Gastroesophageal sphincter (tissue), 4 donors: ENCODE measurements around the gene ERBB2. TPM values are rescaled to one million over a fixed set of nuclear protein-coding genes. Genes with fewer than 3 reads are reported as not detected.

Experiments
- ATAC-seq: fragments of 150-250 bp; one replicate; pipeline ENCODE4 v1.9.1; 2016; ENCODE audit warnings: mild to moderate bottlenecking, moderate library complexity
- H3K27ac ChIP-seq, 4 donors: fragments of 200-600 bp; sonication (generic) in 3 of 4; 1 replicate in 3 of 4; 2 replicates in 1 of 4; pipeline ENCODE4 v1.5.1; 2016 to 2019
- H3K27me3 ChIP-seq: fragments of 200-600 bp; sonication (generic); one replicate; pipeline ENCODE4 v1.5.1; 2019
- H3K36me3 ChIP-seq, 2 donors: fragments of 200-600 bp; sonication (generic); one replicate each; pipeline ENCODE4 v1.5.1; 2019; ENCODE audit warnings: control low read depth in 1 of 2
- H3K4me1 ChIP-seq, 3 donors: fragments of 200-600 bp; sonication (generic); 1 replicate in 2 of 3; 2 replicates in 1 of 3; pipeline ENCODE4 v1.5.1; 2016 to 2019; ENCODE audit warnings: control low read depth in 2 of 3
- H3K4me3 ChIP-seq, 2 donors: fragments of 200-600 bp; sonication (generic); one replicate each; pipeline ENCODE4 v1.5.1; 2019; ENCODE audit warnings: mild to moderate bottlenecking in 1 of 2, moderate library complexity in 1 of 2
- H3K9me3 ChIP-seq, 3 donors: fragments of 200-600 bp; sonication (generic); one replicate each; pipeline ENCODE4 v1.5.1; 2017 to 2019; ENCODE audit warnings: control low read depth in 2 of 3
- CTCF ChIP-seq, 4 experiments: fragments of 200-600 bp in 2 of 4; fragments of 450-650 bp in 2 of 4; sonication (generic) in 1 of 4; IDR thresholded peaks; one replicate each; pipeline ENCODE4 v1.5.1; 2017 to 2019; ENCODE audit warnings: antibody characterized with exemption in 4 of 4, mild to moderate bottlenecking in 2 of 4, moderate library complexity in 2 of 4
- EP300 ChIP-seq: sonication (generic); formaldehyde crosslinking; IDR thresholded peaks from one replicate; pipeline ENCODE4 v1.6.1; 2017; ENCODE audit warnings: antibody characterized with exemption, mild to moderate bottlenecking
- POLR2A ChIP-seq, 2 donors: fragments of 450-650 bp; IDR thresholded peaks; one replicate each; pipeline ENCODE4 v1.6.1; 2017; ENCODE audit warnings: antibody characterized with exemption in 2 of 2, mild to moderate bottlenecking in 2 of 2, moderate library complexity in 1 of 2
- POLR2AphosphoS5 ChIP-seq: sonication (generic); formaldehyde crosslinking; IDR thresholded peaks from one replicate; pipeline ENCODE4 v1.6.1; 2017; ENCODE audit warnings: antibody characterized with exemption
- WGBS, 2 donors: methylation state at CpG; one replicate each; pipeline ENCODE4 v1.1.5; 2018; ENCODE audit warnings: low coverage in 1 of 2; 5-methylcytosine and 5-hydroxymethylcytosine counted together
- small RNA-seq, 4 donors: library from RNA; depleted of rRNA; stranded (forward); fragments of <200 nt; gene quantifications; one replicate each; pipeline ENCODE3, GENCODE V24; 2016
- total RNA-seq, 4 donors: library from RNA; depleted of rRNA; stranded (reverse); fragments of >200 nt; gene quantifications; one replicate each; pipeline ENCODE4 v1.1.0, GENCODE V29; 2016

The ERBB2 gene
- total RNA-seq, 4 donors from 2014 or later: 43.3 to 60.8 (median 48.2) TPM

- Histone ChIP-seq H3K36me3 (no peaks in the 10 kb centered on the region), H3K9me3 (no peaks in the 10 kb centered on the region), H3K27ac (no peak overlapping the region), H3K4me1 (no peaks in the 10 kb centered on the region), H3K27me3 (peaks cover 57% of the 10 kb centered on the region), H3K4me3 (no peak overlapping the region)
- TF ChIP-seq POLR2A (IDR thresholded peaks at IDR 0.05): no peak
- no peak for TF ChIP-seq POLR2AphosphoS5
- TF ChIP-seq CTCF (IDR thresholded peaks at IDR 0.05): no peak
- no peak for TF ChIP-seq EP300
- ATAC-seq: no peak
- 29 to 36% methylated on average over 10 to 11 of the region's 11 CpGs for WGBS, 2 donors
Observed at GRCh38 chr17:39777534-39778365, 77.9 kb downstream of the ERBB2 start.

Small RNA genes lying within 50 kb of the gene (small RNA-seq; reads per million reads assigned to genes)
- gene MIR4728: 0 to 1.2 (median 0.13) reads per million in 4 donors

Other genes starting within 250 kb of the ERBB2 start
- 10 to 100 TPM; 19.9 to 31.1 (median 25.1) TPM for gene MED1, start 248.8 kb upstream of the ERBB2 start, total RNA-seq
- gene CDK12, start 238.6 kb upstream of the ERBB2 start, total RNA-seq: 10 to 100 TPM; 29.9 to 47.3 (median 38.2) TPM
- gene NEUROD2, start 92.1 kb upstream of the ERBB2 start, total RNA-seq: not detected
- 10 to 100 TPM in 1 of 4 donors, 1 to 10 TPM in 3; 2.7 to 12.2 (median 8.6) TPM for gene PPP1R1B, start 73.1 kb upstream of the ERBB2 start, total RNA-seq
- gene STARD3, start 62.9 kb upstream of the ERBB2 start, total RNA-seq: 10 to 100 TPM; 24.5 to 41.4 (median 27.5) TPM
- 1 to 10 TPM in 3 of 4 donors, under 1 TPM in 1; 0.25 to 3.6 (median 1.5) TPM for gene TCAP, start 34.7 kb upstream of the ERBB2 start, total RNA-seq
- 10 to 100 TPM in 1 of 4 donors, 1 to 10 TPM in 3; 6.7 to 11.7 (median 7.5) TPM for gene PNMT, start 31.6 kb upstream of the ERBB2 start, total RNA-seq
- 10 to 100 TPM in 3 of 4 donors, 1 to 10 TPM in 1; 9.9 to 13.6 (median 11.1) TPM for gene PGAP3, start 12.0 kb upstream of the ERBB2 start, total RNA-seq
- gene MIEN1, start 30.5 kb downstream of the ERBB2 start, total RNA-seq: 10 to 100 TPM; 39.4 to 72.4 (median 45.2) TPM
- 1 to 10 TPM in 1 of 4 donors, under 1 TPM in 1, not detected in 2; 0.85 to 5.8 TPM for gene GRB7, start 37.9 kb downstream of the ERBB2 start, total RNA-seq
- gene IKZF3, start 164.2 kb downstream of the ERBB2 start, total RNA-seq: 1 to 10 TPM in 2 of 4 donors, under 1 TPM in 2; 0.62 to 1.5 (median 0.95) TPM
- gene ZPBP2, start 168.1 kb downstream of the ERBB2 start, total RNA-seq: not detected
- gene GSDMB, start 218.6 kb downstream of the ERBB2 start, total RNA-seq: 1 to 10 TPM; 1.1 to 7.9 (median 3.0) TPM
- 10 to 100 TPM; 41.9 to 51.2 (median 46.9) TPM for gene ORMDL3, start 227.5 kb downstream of the ERBB2 start, total RNA-seq
- 1 to 10 TPM in 1 of 4 donors, not detected in 3; 1.1 TPM for gene LRRC3C, start 227.7 kb downstream of the ERBB2 start, total RNA-seq